ENCODE data around the gene BOK.

Gene BOK

DNA sequence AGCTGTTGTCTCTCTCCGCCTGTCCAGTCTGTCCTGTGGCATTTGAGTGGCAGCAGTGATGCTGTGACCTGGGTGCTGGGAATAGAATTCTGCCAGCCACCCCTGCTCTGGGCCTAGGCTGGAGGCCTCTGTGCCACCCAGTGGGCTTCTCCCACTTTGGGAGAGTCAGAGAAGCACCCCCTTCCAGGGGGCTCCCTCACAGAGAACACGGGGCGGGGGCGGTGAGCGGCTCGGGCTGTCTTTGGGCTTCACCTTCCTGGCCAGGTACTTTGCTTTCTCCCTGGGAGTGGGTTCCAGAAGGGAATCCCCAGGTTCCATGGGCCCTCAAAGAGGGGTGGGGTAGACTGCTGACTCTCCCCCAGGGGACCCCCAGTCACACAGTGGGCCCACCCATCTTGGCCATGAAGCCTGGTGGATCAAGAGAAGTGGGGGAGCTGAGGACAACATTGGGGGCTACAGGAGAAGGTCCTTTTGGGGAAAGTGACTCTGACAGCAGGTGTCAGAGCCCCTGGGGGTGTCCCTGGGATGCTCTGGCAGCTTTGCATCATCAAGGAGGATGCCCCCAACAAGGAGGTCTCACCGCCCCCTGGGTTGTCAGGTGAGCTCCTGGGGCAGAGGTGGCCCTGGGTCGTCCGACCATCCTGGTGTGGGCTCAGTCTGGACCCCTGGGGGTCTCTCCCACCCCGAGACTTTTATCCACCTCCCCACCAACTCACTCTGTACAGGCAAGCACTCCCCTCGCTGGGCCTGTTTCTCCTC is 18.8 kb upstream of the BOK start:
- no peak for DNase-seq

DNA sequence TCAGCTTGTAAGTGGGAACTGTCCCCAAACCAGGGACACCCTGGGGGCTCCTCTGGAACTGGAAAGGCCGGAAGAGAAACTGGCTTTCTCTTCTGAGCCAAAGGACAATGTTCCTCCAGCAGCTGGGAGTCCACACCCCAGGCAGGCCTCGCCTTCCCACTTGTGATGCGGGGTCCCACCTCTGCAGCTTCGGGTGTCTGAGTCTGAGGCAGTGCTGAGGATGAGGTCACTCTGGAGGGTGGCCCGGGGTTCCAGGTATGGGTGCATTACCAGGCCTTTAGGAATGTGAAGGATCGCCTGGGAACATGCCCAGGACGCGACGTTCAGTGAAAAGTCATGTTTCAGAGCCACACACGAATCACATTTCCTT is 18.2 kb upstream of the BOK start:
- no peak for DNase-seq

DNA sequence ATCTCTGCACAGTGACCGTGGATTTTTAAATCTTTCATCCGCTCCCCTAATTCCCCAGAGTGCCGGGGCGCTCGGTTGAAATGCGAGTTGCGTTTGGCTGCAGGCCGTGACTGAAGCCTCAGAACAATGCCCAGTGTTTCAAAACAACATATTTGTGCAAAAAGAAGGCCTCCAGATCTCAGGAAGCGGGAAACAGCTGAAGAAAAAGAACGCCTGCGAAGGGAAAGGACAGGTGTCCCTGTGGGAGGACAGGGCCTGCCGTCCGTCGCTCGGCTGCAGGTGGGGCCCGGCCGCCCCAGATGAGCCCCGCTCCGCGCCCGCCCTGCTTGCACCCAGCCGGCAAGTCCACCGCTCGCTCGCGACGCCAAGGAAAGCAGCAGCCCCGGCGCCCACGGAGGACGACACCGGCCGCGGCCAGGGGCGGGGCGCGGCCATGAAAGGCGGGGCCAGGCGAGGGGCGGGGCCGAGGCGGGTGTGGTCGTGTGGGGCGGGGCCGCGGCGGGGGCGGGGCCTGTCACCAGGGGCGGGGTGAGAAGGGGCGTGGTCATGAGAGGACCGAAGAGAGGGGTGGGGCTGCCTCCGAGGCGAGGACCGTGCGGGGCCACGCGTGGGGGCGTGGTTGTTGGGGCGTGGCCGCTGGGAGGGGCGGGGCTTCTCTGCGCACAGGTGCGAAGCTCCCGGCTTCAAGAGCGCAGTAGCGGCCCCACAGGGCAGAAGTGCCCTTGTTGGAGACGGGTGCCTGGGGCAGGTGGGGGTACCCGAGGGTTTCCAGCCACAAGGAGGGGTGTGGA is 17.6 kb upstream of the BOK start:
- DNase-seq: peak; percentile 46

DNA sequence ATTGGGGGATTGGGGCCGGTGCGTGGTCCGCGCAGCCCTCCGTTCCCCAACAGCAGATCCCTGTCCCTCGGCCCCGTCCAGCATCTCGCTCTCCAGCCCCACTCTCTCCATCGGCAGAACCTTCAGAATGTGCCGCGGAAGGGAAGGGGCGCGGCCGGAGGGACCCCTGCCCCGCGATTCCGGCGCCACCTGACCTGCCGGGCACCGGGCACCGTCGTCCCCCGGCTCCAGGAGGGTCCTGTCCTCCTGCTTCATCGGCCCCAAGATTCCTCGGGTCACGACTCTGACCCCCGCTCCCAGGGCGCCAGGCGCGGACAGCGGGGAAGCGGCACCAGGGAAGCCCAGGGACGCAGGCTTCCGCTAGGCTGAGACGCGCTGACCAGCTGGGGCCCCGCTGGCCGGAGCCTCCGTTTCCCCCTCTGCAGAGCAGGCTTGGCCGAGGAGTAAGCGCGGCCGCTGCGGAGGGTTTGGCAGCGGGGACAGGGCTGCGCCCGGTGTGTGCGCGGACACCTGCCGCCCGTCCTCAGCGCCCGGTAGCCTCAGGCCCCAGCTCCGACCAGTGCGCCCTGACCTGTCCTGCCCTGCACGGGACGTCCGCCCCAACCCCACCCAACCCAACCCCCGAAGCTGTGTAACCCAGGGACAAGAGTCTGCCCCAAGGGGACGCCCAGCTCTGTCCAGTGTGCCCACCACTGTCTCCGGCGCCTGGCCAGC is 16.8 kb upstream of the BOK start:
- no peak for DNase-seq

DNA sequence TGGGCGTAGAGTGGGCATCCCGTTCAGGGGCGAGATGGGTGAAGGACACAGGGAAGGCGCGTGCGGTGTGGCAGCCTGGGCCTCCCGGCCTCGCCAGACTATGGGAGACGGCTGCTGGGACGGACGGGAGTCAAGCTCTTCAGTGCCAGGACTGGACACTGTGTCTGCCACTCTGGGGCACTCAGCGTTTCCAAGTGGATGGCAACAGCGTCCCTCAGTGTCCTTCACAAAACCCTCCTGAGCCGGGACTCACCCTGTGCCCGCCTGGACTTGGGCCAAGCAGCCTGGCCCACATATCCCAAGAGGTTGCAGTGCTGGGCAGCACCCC is 16.3 kb upstream of the BOK start:
- no peak for DNase-seq

DNA sequence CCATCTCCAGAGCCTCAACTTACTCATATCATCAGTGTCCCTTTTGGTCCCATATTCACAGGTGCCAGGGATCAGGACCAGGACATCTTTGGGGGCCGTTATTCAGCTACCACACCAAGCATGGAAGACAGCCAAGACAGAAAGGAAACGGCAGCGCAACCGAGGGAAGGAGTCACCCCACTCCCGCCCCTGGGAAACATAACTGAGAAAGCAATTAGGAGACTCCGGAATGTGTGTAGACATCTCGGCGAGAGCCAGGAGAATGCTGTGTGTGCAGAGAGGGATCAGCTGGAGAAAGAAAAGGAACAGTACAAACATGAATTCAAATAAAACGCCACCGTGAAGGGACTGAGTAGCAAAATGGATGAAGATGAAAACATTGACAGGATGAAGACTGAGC is 13.4 kb upstream of the BOK start:
- no peak for DNase-seq

DNA sequence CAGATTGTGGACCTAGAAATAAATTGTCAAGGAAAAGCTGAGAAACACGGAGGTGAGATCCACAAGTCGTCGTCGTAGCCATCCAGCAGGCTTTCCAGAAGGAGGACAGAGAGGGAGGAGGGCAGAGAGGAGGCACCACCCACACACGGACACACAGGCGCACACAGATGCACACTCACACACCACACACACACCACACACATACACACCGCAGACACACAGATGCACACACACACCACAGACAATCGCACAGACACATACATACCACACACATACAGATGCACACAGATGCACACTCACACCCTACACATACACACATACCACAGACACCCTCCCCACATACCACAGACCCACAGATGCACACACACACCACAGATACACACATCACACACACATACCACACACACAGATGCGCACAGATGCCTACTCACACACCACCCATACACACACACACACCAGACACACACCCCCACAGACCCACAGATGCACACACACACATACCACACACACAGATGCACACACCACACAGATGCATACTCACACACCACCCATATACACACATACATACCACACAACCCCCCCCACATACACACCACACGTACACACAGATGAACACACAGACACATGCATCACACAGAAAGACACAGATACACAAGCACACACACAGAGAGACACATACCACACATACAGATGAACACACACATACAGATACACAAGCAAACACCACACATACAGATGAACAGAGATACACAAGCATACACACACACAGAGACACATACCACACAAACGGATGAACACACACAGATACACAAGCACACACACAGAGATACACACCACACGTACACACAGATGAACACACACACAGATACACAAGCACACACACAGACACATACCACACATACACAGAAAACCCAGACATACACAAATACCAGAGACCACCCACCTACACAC is 12.7 kb upstream of the BOK start:
- no peak for DNase-seq

DNA sequence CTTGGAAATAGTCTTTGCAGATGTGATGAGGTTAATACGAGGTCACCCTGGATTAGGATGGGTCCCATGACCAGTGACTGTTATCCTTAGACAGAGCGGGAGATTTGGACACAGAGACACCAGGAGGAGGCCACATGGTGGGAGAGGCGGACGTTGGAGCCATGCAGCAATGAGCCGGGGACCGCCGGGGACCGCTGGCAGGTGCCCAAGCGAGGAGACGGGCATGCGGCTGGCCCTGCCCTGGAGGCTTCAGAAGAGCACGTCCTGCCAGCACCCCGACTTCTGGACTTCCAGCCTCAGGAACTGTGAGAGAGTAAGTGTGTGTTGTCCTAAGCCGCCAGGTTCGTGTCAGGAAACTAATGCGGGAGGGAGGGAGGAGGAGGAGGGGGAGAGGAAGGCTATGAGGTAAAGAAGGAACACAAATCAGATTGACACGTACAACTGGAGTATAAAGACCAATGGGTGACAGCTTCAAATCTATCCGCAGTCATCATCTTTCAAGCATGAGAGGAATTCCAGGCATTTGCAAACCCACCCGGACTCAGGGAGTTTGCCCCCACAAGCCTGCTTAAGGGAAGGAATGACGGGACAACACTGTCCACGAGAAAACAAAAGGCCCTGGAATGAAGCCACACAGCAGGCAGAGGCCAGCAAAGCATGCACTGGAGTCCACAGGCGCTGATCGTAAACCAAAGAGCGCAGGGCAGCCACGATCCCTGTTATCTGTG is 11.6 kb upstream of the BOK start:
- no peak for DNase-seq

DNA sequence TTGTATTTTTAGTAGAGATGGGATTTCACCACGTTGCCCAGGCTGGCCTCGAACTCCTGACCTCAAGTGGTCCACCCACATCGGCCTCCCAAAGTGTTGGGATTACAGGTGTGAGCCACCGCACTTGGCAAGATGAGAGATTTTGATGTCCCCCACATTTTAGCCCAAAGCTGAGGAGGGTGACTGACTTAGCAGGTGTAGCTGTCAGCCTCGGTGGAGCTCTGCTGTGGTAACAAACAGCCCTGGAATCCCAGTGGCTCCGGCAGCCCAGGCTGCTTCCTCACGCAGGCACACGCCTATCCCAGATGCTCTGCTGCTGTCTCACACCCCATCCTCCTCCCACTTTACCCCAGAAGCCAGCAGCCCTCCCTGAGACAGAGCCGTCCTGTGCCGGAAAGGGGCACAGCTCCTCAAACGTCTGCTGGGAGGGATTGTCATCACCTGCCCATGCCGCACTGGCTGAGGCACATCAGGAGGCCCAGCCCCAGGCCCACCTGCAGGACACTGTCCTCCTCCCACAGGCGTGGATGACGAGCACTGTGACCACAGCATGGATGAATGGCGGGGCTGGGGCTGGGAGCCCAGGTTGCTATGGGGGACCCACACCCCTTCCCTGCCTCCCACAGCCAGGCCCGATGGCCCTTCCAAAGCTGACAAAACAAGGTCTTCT is 10.6 kb upstream of the BOK start:
- no peak for DNase-seq

DNA sequence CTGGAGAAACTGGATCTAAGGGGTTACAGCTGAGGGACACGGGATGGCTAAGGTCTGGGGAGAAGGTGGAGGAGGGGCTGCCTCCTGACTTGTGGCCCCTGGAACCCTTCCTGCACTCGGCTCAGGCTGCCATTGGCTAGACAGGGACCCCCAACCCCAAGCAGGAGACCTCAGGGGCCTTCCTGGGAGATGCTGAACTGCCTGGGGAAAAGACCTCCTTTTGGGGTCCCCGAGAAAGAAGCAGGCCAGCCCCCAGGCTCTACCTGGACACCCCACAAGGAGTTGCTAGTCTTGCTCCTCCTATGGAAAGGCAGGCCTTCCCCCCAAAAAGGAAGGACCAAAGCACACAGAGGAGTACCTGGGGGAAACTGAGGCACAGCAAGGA is 10.1 kb upstream of the BOK start:
- DNase-seq: no peak

DNA sequence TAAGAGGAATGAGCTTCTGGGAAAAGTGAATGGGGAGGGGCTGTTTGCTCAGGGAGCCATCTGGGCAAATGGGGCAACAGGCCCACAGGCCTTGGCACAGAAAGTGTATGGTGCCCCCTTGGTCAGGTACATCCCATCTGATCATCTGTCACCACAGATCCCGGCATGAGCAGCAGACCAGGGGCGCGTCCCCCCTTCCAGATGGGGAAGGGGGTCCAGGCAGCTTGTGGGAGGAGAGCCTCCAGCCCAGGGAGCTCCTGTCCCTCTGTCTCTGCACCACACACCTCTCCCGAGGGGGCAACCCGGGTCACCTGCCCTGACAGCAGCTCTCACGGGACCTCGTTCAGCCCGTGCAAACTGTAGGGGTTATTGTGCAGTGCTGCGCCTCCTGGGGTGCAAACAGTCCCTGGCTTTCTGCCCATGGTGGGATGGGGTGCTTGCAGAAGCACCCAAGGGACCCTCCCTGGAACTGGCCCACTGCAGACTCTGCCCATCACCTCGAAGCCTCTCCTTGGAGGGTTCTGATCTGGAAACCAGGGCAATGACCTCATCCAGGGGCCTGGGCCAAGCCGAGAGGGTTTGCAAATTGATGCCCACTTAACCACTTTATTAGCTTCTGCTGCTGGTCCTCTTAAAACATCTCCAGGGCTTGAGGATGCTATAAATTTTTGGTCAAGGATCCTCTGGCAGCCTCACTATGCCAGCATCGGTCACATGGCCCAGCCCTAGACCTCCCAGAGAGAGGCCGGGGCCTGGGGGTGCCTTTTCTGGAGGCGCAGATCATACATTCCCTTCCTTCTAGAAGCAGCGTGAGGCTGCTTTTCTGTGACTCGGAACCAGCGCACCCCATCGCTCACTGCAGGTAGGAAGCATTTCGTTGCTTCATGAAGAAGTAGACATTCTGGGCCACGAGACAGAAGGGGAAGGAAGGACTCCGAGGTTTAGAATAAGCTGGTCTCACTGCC is 7.6 kb upstream of the BOK start:
- DNase-seq: no peak

DNA sequence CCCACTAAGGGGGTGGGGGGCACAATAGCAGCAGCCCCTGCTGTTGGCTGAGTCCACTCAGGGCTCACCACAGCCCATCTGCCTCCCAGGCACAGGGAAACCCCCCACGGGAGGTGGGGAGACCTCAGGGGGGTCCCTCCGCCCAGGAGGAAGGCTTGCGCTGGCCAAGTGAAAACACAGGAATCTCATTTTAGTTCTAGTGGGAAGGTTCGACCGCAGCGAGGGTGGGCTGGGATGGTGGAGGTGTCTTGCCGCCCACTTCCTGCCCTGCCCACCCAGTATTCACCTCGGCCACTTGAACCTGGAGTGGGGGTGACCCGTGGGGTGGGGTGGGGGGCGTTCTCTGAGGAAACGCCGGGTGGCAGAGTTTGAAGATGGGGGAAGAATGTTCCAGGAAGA is 6.9 kb upstream of the BOK start:
- DNase-seq: no peak

DNA sequence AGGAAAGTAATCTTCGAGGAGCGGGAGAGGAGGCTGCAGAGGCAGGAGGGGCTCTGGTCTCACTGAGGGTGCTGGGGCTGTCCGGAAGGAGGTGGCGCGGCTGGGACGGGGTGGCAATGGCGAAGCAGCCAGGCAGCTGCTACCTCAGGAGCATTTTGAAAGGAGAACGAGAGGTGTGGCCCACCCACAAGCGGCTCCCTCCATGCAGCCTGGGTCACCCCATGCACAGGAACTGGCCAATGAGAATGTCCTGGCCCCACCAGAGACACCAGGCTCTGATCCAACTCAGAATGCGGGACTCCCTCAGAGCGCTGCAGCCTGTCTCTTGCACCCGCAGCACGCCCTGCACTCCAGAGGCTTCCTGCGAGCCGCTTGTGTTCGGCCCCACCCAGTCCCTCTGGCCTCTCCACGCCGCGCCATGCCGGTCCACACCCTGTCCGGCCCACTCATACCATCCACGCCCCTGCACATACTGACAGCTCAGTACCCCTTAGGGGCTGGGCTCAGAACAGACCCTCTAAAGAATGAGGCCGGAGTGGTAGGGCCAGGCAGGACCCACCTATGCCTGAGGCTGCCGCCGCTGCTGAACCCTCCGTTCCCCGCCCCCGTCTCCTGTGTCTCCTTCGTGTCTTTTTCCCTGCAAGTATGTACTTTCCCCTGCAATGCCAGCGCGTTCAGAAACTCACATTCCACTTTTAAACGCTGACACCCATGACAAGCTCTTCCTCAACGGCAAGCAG is 6.4 kb upstream of the BOK start:
- DNase-seq: no peak

DNA sequence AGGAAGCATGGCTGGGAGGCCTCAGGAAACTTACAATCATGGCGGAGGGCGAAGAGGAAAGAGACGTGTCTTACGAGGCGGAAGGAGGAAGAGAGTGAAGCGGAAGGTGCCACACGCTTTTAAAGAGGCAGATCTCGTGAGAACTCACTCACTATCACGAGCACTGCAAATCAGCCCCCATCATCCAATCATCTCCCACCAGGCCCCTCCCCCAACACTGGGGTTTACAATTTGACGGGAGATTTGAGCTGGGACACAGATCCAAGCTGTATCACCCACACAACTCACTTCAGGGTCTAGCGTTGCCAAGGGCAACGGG is 5.1 kb upstream of the BOK start:
- DNase-seq: no peak

DNA sequence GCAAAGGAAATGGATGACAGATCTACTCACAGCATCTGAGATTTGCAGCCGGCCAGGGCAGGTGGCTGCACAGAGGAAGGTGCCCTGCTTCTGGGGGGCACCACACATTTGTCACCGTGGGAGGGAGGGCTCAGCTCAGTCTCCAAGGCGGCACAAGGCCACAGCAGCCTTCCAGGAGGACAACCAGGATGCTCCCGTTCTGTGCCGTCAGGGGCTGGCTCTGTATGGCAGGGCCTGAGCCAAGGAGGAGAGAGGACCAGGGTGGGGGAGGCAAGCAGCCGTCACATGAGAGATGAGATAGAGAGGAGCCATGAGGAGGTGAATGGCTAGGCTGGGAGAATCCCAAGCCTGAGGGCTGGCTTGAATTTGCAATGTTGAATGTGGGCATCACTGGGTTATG is 4.6 kb upstream of the BOK start:
- DNase-seq: no peak

DNA sequence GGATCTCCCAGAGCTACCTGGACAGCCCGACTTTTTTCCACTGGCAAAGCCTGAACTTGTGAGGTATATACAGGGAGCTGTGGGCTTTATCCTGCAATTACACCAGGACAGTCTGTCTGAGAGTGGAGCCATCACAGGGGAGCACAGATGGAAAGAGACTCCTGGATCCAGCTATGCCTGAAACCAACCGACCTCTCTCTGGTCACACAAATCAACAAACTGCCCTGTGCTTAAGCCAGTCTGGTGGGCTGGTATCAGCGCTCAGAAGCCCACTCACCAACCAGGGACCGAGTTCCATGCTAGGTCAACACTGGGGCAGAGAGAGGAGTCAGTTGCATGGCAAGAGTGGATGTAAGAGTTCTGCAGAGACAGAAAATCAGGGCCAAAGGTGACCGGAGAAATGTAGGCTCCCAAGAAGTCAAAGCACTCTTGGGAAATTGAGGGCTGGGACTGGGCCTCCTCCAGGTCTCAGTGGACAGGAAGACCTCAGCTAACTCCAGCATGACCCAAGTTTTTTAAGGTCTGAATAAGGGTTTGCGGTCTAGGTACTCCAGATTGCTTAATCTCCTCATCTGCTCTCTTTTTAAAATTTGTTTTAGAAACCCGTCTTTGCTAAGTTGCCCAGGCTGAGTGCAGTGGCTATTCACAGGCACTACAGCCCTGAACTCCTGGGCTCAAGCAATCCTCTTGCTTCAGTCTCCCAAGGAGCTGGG is 3.8 kb upstream of the BOK start:
- DNase-seq: no peak

DNA sequence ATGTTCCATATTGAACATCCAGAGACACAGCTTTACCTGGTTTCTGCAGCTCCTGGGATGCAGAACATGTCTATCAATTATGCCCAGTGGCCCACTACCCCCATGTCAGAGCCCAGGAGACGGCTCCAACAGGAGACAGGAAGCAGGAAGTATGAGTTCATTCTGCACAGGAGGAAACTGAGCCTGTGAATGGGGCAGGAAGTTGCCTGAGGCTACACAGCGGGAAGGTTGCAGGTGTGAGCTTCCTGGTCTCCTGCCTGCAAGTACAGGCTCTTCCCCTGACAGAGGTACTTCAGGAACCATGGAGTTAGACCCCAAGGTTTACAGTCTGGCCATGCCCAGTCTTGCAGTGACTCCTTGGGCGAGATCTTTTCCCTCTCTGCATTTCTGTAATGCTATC is 2.8 kb upstream of the BOK start:
- no peak for DNase-seq

DNA sequence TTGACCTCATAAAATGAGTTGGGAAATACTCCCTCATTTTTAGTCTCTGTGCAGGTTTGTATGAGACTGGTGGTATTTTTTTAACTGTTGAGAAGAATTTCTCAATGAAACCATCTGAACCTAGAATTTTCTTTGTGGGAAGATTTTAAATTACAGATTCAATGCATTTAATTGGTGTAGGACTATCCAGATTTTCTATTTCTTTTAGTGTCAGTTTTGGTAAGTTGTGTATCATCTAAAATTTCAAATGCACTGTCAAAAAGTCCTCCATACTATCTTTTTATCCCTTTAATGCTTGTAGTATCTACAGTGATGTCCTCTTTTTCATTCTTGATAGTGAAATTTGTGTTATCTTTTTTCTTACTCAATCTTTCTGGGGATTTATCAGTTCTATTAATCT is 1.8 kb upstream of the BOK start:
- DNase-seq: no peak

Data from activated T-cell treated with anti-CD3 and anti-CD28 coated beads for 4 hours (primary cell).